HL-60 (cell line): ENCODE data around the gene KHDC4.

Experiments used
- GABPA ChIP-seq: IDR thresholded peaks from 2 replicates; pipeline ENCODE4 v1.6.1; 2012; ENCODE audit warnings: low read depth
- TF ChIP-seq, protein P1 (sequence below): IDR thresholded peaks from one replicate; pipeline ENCODE4 v1.5.1; 2011; ENCODE audit warnings: low read length, control low read depth, inconsistent platforms; ENCODE audit not compliant: insufficient read depth
- TF ChIP-seq, protein P2 (sequence below): IDR thresholded peaks from 2 replicates; pipeline ENCODE4 v1.6.1; 2012; ENCODE audit warnings: low read depth; ENCODE audit not compliant: insufficient replicate concordance

DNA sequence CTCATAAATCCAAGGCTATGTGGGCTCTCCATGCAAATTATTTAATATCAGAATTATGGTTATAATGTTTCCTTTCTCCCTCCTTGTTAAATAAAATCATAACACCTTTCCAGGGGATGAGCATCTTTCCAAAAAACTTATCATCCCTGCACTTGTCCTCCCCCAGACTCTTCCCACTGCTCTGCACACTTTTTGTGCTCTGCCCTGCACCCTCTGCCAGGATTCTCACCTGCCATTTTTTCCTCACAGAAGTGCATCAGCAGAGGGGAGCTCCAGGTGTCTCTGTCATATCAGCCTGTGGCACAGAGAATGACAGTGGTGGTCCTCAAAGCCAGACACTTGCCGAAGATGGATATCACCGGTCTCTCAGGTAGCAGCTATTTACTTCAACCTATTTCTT is 54.0 kb downstream of the KHDC4 start:
- TF ChIP-seq, protein P1, sequence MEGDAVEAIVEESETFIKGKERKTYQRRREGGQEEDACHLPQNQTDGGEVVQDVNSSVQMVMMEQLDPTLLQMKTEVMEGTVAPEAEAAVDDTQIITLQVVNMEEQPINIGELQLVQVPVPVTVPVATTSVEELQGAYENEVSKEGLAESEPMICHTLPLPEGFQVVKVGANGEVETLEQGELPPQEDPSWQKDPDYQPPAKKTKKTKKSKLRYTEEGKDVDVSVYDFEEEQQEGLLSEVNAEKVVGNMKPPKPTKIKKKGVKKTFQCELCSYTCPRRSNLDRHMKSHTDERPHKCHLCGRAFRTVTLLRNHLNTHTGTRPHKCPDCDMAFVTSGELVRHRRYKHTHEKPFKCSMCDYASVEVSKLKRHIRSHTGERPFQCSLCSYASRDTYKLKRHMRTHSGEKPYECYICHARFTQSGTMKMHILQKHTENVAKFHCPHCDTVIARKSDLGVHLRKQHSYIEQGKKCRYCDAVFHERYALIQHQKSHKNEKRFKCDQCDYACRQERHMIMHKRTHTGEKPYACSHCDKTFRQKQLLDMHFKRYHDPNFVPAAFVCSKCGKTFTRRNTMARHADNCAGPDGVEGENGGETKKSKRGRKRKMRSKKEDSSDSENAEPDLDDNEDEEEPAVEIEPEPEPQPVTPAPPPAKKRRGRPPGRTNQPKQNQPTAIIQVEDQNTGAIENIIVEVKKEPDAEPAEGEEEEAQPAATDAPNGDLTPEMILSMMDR = no peak
- TF ChIP-seq GABPA = no peak
- TF ChIP-seq, protein P2, sequence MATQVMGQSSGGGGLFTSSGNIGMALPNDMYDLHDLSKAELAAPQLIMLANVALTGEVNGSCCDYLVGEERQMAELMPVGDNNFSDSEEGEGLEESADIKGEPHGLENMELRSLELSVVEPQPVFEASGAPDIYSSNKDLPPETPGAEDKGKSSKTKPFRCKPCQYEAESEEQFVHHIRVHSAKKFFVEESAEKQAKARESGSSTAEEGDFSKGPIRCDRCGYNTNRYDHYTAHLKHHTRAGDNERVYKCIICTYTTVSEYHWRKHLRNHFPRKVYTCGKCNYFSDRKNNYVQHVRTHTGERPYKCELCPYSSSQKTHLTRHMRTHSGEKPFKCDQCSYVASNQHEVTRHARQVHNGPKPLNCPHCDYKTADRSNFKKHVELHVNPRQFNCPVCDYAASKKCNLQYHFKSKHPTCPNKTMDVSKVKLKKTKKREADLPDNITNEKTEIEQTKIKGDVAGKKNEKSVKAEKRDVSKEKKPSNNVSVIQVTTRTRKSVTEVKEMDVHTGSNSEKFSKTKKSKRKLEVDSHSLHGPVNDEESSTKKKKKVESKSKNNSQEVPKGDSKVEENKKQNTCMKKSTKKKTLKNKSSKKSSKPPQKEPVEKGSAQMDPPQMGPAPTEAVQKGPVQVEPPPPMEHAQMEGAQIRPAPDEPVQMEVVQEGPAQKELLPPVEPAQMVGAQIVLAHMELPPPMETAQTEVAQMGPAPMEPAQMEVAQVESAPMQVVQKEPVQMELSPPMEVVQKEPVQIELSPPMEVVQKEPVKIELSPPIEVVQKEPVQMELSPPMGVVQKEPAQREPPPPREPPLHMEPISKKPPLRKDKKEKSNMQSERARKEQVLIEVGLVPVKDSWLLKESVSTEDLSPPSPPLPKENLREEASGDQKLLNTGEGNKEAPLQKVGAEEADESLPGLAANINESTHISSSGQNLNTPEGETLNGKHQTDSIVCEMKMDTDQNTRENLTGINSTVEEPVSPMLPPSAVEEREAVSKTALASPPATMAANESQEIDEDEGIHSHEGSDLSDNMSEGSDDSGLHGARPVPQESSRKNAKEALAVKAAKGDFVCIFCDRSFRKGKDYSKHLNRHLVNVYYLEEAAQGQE = no peak
